Measurements from ENCODE around the gene KCND3.

The KCND3 gene

GRCh38 chr1:111920221-111921024, 69.0 kb downstream of the KCND3 start:
- peak; percentile 2 for DNase-seq (ENCODE audit: low read depth)

- DNase-seq (ENCODE audit: low read depth), result no peak
Observed at GRCh38 chr1:111911776-111912515, 77.5 kb downstream of the KCND3 start.

- DNase-seq (ENCODE audit: low read depth), result no peak
Observed at GRCh38 chr1:111911061-111911460, 78.4 kb downstream of the KCND3 start.

GRCh38 chr1:111909030-111909429, 80.4 kb downstream of the KCND3 start:
- no peak for DNase-seq (ENCODE audit: low read depth)

GRCh38 chr1:111908011-111908621, 81.4 kb downstream of the KCND3 start:
- no peak for DNase-seq (ENCODE audit: low read depth)

- no peak for DNase-seq (ENCODE audit: low read depth)
Observed at GRCh38 chr1:111907321-111907720, 82.1 kb downstream of the KCND3 start.

GRCh38 chr1:111906816-111907215, 82.7 kb downstream of the KCND3 start:
- no peak for DNase-seq (ENCODE audit: low read depth)

GRCh38 chr1:111906111-111906510, 83.4 kb downstream of the KCND3 start:
- DNase-seq (ENCODE audit: low read depth), result no peak

- DNase-seq (ENCODE audit: low read depth), result no peak
Observed at GRCh38 chr1:111904478-111905218, 84.8 kb downstream of the KCND3 start.

- DNase-seq (ENCODE audit: low read depth), result no peak
Observed at GRCh38 chr1:111903871-111904449, 85.5 kb downstream of the KCND3 start.

- no peak for DNase-seq (ENCODE audit: low read depth)
Observed at GRCh38 chr1:111903148-111903870, 86.2 kb downstream of the KCND3 start.

GRCh38 chr1:111895469-111895868, 94.0 kb downstream of the KCND3 start:
- DNase-seq (ENCODE audit: low read depth), result no peak

GRCh38 chr1:111895017-111895416, 94.5 kb downstream of the KCND3 start:
- DNase-seq (ENCODE audit: low read depth), result no peak

GRCh38 chr1:111894497-111894896, 95.0 kb downstream of the KCND3 start:
- no peak for DNase-seq (ENCODE audit: low read depth)

GRCh38 chr1:111891566-111891965, 97.9 kb downstream of the KCND3 start:
- no peak for DNase-seq (ENCODE audit: low read depth)

- no peak for DNase-seq (ENCODE audit: low read depth)
Observed at GRCh38 chr1:111888740-111889376, 100.6 kb downstream of the KCND3 start.

GRCh38 chr1:111887875-111888274, 101.6 kb downstream of the KCND3 start:
- DNase-seq (ENCODE audit: low read depth), result no peak

- no peak for DNase-seq (ENCODE audit: low read depth)
Observed at GRCh38 chr1:111887385-111887784, 102.1 kb downstream of the KCND3 start.

GRCh38 chr1:111886741-111887140, 102.7 kb downstream of the KCND3 start:
- no peak for DNase-seq (ENCODE audit: low read depth)

GRCh38 chr1:111884772-111885443, 104.6 kb downstream of the KCND3 start:
- DNase-seq (ENCODE audit: low read depth), result no peak
